Spleen (tissue), 11 donors: ENCODE data around the gene SKAP2. TPM values are rescaled to one million over a fixed set of nuclear protein-coding genes. Genes with fewer than 3 reads are reported as not detected.

Experiments
- DNase-seq: peaks from one replicate; pipeline ENCODE4 v3.0.0-alpha.2; 2020
- H3K27ac ChIP-seq, 8 donors: fragments of 200-600 bp; sonication (generic) in 7 of 8; 1 replicate in 4 of 8; 2 replicates in 4 of 8; pipeline versions ENCODE4 v1.5.0 to v1.8.0; 2016 to 2021; ENCODE audit warnings: inconsistent platforms in 4 of 8, mild to moderate bottlenecking in 4 of 8, moderate library complexity in 1 of 8
- H3K27me3 ChIP-seq, 7 donors: fragments of 200-600 bp; sonication (generic) in 6 of 7; replicated peaks in 1 of 7; 1 replicate in 4 of 7; 2 replicates in 3 of 7; pipeline versions ENCODE4 v1.5.0 to v1.8.0; 2016 to 2021; ENCODE audit warnings: inconsistent platforms in 3 of 7, mild to moderate bottlenecking in 1 of 7
- H3K36me3 ChIP-seq, 6 donors: fragments of 200-600 bp; sonication (generic) in 5 of 6; 1 replicate in 4 of 6; 2 replicates in 2 of 6; pipeline versions ENCODE4 v1.5.0 to v1.8.0; 2016 to 2021; ENCODE audit warnings: inconsistent platforms in 2 of 6
- H3K4me1 ChIP-seq, 6 donors: fragments of 200-600 bp; sonication (generic) in 5 of 6; 1 replicate in 3 of 6; 2 replicates in 3 of 6; pipeline versions ENCODE4 v1.5.0 to v1.8.0; 2016 to 2021; ENCODE audit warnings: inconsistent platforms in 3 of 6
- H3K4me3 ChIP-seq, 8 donors: fragments of 200-600 bp; sonication (generic) in 7 of 8; 1 replicate in 4 of 8; 2 replicates in 4 of 8; pipeline versions ENCODE4 v1.5.0 to v1.8.0; 2016 to 2021; ENCODE audit warnings: inconsistent platforms in 4 of 8, mild to moderate bottlenecking in 4 of 8, moderate library complexity in 2 of 8
- H3K9me3 ChIP-seq, 8 donors: fragments of 200-600 bp; sonication (generic) in 7 of 8; 1 replicate in 4 of 8; 2 replicates in 4 of 8; pipeline versions ENCODE4 v1.5.0 to v1.8.0; 2016 to 2021; ENCODE audit warnings: inconsistent platforms in 4 of 8
- CTCF ChIP-seq, 11 experiments: fragments of 200-600 bp in 7 of 11; fragments of 450-650 bp in 4 of 11; sonication (generic) in 4 of 11; IDR thresholded peaks in 8 of 11; conservative IDR thresholded peaks in 3 of 11; 1 replicate in 7 of 11; 2 replicates in 4 of 11; pipeline versions ENCODE4 v1.4.0 to v1.8.0; 2016 to 2021; ENCODE audit warnings: antibody characterized with exemption in 11 of 11, inconsistent platforms in 4 of 11, mild to moderate bottlenecking in 1 of 11
- POLR2A ChIP-seq, 3 donors: fragments of 450-650 bp; IDR thresholded peaks; one replicate each; pipeline ENCODE4 v1.5.1; 2017; ENCODE audit warnings: antibody characterized with exemption in 3 of 3, mild to moderate bottlenecking in 1 of 3
- POLR2AphosphoS5 ChIP-seq, 3 donors: sonication (generic); formaldehyde crosslinking; IDR thresholded peaks; one replicate each; pipeline ENCODE4 v1.5.1; 2017; ENCODE audit warnings: antibody characterized with exemption in 3 of 3
- WGBS, 5 donors: extraction: QIAGEN DNeasy Blood & Tissue Kit in 3 of 5; methylation state at CpG; one replicate each; pipeline versions ENCODE4 v1.1.5 to v1.1.7; 2013 to 2018; 5-methylcytosine and 5-hydroxymethylcytosine counted together
- intact Hi-C: fragments of 100-400 bp; cut with DNase I; formaldehyde crosslinking; loops from one replicate; pipeline ENCODE4 v1.15.0; 2023; ENCODE audit warnings: low total_unique reads
- polyA plus RNA-seq, 3 donors: library from polyadenylated mRNA; stranded (reverse); fragments of 200-250 nt; gene quantifications; one replicate each; pipeline ENCODE4 v1.2.1, GENCODE V29; 2013
- total RNA-seq, 7 donors: library from RNA; depleted of rRNA in 3 of 7; stranded (reverse); fragments of >200 nt in 3 of 7; fragmentation: NEBNext Ultra II Directional in 4 of 7; extraction: Animal tissue kit (Norgen Biotek cat#: 25700) in 4 of 7; gene quantifications; one replicate each; pipeline versions ENCODE4 v1.1.0 to v1.2.1, GENCODE V29; 2016 to 2021
- donor health status: healthy with polysubstance abuse.
- donor health status: DM: no; HTN: no; CAD: no; lungs with moderate emphysema.
- donor health status: DM: no; HTN: no; CAD: no.
- donor health status: Bipolar disorder and iron deficiency.
- donor health status: healthy.
- donor health status: DM: no; HTN: no; CAD: no.
- donor health status: DM: yes; HTN: yes; CAD: no.

Gene SKAP2
- total and polyA plus RNA-seq, 10 donors, result 14.8 to 87.2 (median 61.7) TPM

DNA sequence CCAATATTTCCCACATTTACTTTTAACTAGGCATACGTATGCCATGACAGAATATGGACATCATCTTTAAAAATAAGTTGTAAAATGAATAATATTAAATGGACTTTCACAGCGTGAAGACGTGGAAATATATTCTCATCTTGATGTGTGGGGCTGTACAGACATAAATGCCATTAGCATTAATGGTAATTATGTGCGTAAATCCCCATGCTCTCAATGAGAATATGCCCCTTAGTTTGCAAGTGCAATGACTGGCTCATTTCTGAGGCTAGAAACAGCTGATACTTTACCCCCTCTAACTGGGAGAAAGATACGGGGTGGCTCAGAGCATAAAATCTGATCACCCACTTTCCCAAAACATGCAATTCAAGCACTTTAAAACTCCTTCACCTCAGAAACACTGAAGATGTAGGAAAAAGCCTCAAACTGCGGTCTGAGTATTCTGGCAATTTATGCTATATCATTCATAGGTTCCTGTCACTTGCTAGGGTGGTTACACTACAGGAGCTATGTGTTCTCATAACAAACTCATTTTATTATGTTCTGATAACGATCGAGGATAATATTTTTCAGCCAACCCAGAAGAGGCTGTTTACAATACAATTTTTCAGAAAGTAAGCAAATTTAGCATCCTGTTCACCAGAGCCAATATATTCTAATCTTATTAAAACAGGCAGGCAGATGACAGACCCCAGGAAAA is 211.8 kb downstream of the SKAP2 start:
- H3K4me1 ChIP-seq, result peaks cover 0 to 8% (median 0%) of the 10 kb centered on the region in 6 donors
- intact Hi-C loops, result no loop called here
- no peak for TF ChIP-seq POLR2AphosphoS5 (IDR thresholded peaks at IDR 0.05)
- no peak for TF ChIP-seq CTCF (IDR thresholded peaks at IDR 0.05 in 8 of 11, conservative IDR thresholded peaks at IDR 0.05 in 3 of 11)
- no peak for TF ChIP-seq POLR2A (IDR thresholded peaks at IDR 0.05)
- 85 to 93% (median 88%) methylated on average over 8 of the region's 8 CpGs for WGBS, 5 donors
- no peak overlapping the region for H3K27ac ChIP-seq
- no peak for DNase-seq
- no peak overlapping the region for H3K4me3 ChIP-seq
- no peaks in the 10 kb centered on the region for H3K36me3 ChIP-seq
- H3K9me3 ChIP-seq, result no peaks in the 10 kb centered on the region
- H3K27me3 ChIP-seq, result no peaks in the 10 kb centered on the region

GRCh38 chr7:26650103-26650502 is 214.3 kb downstream of the SKAP2 start:
- DNase-seq, result no peak
- Histone ChIP-seq H3K27ac (no peak overlapping the region), H3K27me3 (no peaks in the 10 kb centered on the region), H3K36me3 (no peaks in the 10 kb centered on the region), H3K4me1 (peaks cover 0 to 8% (median 0%) of the 10 kb centered on the region in 6 donors), H3K4me3 (no peak overlapping the region), H3K9me3 (no peaks in the 10 kb centered on the region)
- WGBS, 5 donors, result 86 to 95% (median 92%) methylated on average over 2 of the region's 2 CpGs
- TF ChIP-seq CTCF (IDR thresholded peaks at IDR 0.05 in 8 of 11, conservative IDR thresholded peaks at IDR 0.05 in 3 of 11) (no peak), POLR2AphosphoS5 (IDR thresholded peaks at IDR 0.05) (no peak), POLR2A (IDR thresholded peaks at IDR 0.05) (no peak)
- intact Hi-C loops, result no loop called here

- no peak overlapping the region for H3K4me3 ChIP-seq
- intact Hi-C loops, result no loop called here
- no peak for TF ChIP-seq CTCF (IDR thresholded peaks at IDR 0.05 in 8 of 11, conservative IDR thresholded peaks at IDR 0.05 in 3 of 11)
- no peak for TF ChIP-seq POLR2A (IDR thresholded peaks at IDR 0.05)
- H3K27me3 ChIP-seq, result no peaks in the 10 kb centered on the region
- no peaks in the 10 kb centered on the region for H3K9me3 ChIP-seq
- 90 to 95% (median 93%) methylated on average over 3 of the region's 3 CpGs for WGBS, 5 donors
- H3K36me3 ChIP-seq, result no peaks in the 10 kb centered on the region
- H3K27ac ChIP-seq, result no peak overlapping the region
- DNase-seq, result no peak
- H3K4me1 ChIP-seq, result peaks cover 0 to 8% (median 0%) of the 10 kb centered on the region in 6 donors
Measured at GRCh38 chr7:26649388-26649787, 215.0 kb downstream of the SKAP2 start.

DNA sequence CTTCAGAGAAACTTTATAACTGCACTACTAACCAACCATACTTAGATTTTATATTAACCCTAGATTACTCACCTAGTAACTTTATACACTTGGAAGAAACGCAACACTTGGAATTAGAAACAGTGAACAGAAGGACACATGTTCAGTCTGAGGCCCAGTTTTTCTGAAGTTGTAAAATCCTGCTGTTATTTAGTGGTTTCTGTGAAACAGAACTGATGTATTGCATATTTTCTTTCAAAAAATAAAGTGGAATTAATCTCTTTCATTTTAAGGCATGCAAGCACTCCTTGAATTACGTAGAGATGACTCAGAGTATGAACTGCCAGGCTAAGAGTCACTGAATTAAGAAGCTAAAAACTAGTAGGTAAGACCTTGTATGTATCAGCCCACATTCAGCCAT is 215.8 kb downstream of the SKAP2 start:
- Histone ChIP-seq H3K36me3 (no peaks in the 10 kb centered on the region), H3K9me3 (no peaks in the 10 kb centered on the region), H3K4me3 (no peak overlapping the region), H3K4me1 (peaks cover 0 to under 1% (median 0%) of the 10 kb centered on the region in 6 donors), H3K27ac (no peak overlapping the region), H3K27me3 (no peaks in the 10 kb centered on the region)
- TF ChIP-seq POLR2AphosphoS5 (IDR thresholded peaks at IDR 0.05), result no peak
- TF ChIP-seq POLR2A (IDR thresholded peaks at IDR 0.05), result no peak
- WGBS, 5 donors, result 88 to 99% (median 92%) methylated on average over 2 of the region's 2 CpGs
- intact Hi-C loops, result no loop called here
- DNase-seq, result no peak
